D721Med (cell line): ENCODE measurements around the gene SLC25A29.
"Not testable (repeated sequence)": the region's sequence is repeated elsewhere in the genome, so short reads cannot be mapped to it uniquely, and the experiment has no call there.

Source experiments
- DNase-seq: peaks from one replicate; pipeline ENCODE4 v3.0.0; 2011; ENCODE audit warnings: low spot score; ENCODE audit not compliant: insufficient read length
- FAIRE-seq: peaks from 2 replicates; lab custom pipeline; 2011; peaks lifted over from hg19 to GRCh38; lab: Jason Lieb, UNC
- TF ChIP-seq, protein P1 (sequence below): IDR thresholded peaks from 2 replicates; pipeline ENCODE4 v1.5.1; 2012; ENCODE audit warnings: mild to moderate bottlenecking, control low read depth; ENCODE audit not compliant: insufficient read depth; ENCODE audit errors: missing control alignments

The SLC25A29 gene

DNA sequence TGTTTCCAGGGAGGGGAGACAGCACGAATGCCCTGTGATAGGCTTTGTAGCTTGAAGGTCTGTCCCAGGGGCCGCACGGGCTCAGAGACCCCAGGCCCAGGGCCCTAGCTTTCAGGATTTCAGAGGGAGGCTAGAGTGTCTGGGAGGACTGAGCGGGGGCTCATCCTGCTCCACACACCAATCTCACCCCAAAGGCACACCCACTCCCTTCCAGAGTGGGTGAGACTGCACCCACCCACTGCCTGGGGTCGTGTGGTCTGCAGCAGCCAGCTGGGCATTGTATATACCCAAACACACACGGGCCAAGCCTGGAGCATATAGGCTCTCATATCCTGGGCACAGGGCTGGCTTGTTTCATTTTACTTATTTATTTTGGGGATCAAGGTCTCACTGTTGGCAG is 11.1 kb upstream of the SLC25A29 start:
- TF ChIP-seq, protein P1, sequence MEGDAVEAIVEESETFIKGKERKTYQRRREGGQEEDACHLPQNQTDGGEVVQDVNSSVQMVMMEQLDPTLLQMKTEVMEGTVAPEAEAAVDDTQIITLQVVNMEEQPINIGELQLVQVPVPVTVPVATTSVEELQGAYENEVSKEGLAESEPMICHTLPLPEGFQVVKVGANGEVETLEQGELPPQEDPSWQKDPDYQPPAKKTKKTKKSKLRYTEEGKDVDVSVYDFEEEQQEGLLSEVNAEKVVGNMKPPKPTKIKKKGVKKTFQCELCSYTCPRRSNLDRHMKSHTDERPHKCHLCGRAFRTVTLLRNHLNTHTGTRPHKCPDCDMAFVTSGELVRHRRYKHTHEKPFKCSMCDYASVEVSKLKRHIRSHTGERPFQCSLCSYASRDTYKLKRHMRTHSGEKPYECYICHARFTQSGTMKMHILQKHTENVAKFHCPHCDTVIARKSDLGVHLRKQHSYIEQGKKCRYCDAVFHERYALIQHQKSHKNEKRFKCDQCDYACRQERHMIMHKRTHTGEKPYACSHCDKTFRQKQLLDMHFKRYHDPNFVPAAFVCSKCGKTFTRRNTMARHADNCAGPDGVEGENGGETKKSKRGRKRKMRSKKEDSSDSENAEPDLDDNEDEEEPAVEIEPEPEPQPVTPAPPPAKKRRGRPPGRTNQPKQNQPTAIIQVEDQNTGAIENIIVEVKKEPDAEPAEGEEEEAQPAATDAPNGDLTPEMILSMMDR = no peak
- DNase-seq = no peak
- FAIRE-seq = no peak

DNA sequence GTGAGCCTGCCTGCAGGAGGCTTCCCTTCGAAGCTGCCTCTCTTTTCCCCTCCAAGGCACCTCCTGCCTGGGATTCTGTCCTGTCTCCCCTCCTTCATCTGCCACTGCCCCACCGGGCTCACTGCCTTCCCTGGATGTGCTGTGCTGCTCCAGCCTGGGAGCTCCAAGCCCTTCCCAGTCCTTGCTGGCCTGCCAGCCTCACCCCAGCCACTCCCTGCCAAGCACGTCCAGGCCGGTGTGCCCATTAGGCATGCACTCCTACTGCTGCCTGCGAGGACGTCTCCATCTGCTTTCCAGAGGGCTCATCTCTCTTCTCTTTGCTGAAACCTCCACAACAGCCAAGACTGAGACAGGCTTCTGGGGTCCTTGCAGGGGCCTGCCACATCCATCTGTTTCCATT is 8.5 kb upstream of the SLC25A29 start:
- DNase-seq (no peak), FAIRE-seq (no peak)
- TF ChIP-seq, protein P1 = no peak

DNA sequence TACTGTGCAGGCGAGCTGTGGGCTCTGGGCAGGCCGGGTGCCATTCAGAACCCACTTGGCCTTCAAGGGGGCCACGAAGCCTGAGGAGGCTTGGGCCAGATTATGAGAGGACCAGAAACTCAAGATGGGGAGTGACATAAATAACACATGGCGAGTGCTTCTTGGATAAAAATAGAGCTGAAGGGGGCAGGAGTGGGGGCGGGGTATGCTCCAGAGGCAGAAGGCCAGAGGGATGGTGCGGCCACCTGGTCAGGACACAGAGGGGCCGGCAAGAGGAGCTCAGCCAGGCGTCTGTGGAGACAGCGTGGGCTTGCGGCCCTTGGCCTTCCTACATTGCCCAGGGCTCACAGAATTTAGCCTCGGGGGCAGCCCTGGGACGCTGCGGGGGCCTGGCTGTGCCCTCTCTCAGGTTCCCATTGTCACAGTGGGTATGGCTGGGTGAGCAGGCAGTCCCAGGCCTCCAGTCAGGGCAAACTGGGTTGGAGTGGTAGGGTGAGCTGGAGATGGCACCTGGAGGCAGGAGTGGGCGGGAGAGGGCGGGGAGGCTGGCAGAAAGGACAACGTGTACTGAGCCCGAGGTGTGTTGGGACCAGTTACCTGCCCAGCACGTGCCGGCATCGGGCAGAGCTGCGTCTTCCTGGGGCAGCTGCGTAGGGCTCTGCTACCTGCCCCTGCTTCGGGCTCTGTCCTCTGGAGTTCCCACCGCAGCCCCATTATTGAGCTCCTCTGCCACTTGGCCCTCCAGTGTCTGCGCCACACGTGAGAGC is 7.4 kb upstream of the SLC25A29 start:
- TF ChIP-seq, protein P1 = no peak
- no peak for FAIRE-seq

GRCh38 chr14:100312877-100313400 is 6.7 kb upstream of the SLC25A29 start:
- DNase-seq = no peak
- FAIRE-seq = no peak
- TF ChIP-seq, protein P1 = no peak

More for the DNA sequence above, 7.4 kb upstream of the SLC25A29 start:
- no peak for DNase-seq

GRCh38 chr14:100312110-100312876 is 6.0 kb upstream of the SLC25A29 start:
- not testable (repeated sequence) for FAIRE-seq

DNA sequence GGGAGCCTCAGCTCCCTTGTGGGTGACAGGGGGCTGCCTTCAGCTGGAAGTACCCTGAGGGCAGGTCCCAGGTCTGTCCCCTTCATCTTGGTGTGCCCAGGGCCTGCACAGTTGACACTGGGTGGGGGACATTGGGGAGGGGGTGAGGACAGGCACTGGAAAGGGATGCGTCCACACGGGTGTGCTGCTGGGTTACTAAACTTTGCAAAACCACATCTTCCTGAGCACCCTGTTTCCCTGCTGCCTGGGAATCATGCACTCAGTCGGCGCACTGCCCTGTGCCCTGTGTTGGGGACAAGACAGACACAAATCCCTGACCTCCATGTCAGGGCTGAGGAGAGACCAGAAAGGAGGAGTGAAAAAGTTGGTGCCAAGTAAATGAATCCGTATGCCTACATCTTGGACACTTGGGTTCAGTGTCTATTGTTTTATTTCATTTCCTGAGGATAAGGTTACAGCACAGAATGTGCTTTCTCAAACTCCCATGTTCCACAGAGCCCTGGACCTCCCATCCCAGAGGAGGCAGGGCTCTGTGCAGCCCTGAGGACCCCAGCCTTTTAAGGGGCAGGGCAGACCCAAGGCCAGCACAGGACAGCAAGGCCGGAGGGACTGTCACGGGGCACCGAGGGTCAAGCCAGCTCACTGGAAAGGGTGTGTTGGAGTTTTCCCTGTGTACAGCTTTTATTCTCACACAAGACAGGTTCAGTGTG is 2.9 kb upstream of the SLC25A29 start:
- TF ChIP-seq, protein P1 = no peak
- FAIRE-seq = no peak
- no peak for DNase-seq

More at GRCh38 chr14:100312110-100312876, 6.0 kb upstream of the SLC25A29 start:
- DNase-seq = not testable (repeated sequence)

DNA sequence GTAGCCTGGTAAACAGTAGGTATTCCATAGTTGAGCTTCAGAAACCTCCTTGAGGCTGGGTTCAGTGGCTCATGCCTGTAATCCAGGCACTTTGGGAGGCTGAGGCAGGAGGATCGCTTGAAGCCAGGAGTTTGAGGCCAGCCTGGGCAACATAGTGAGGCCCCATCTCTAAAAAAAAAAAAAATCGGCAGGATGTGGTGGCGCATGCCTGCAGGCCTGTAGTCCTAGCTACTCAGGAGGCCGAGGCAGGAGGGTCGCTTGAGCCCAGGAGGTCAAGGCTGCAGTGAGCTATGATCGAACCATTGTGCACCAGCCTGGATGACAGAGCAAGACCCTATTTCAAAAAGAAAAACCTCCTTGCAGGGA is 2.2 kb upstream of the SLC25A29 start:
- not testable (repeated sequence) for FAIRE-seq, DNase-seq
